ENCODE data around the gene OSTM1. TPM values are rescaled to one million over a fixed set of nuclear protein-coding genes. Genes with fewer than 3 reads are reported as not detected.

Gene OSTM1, protein sequence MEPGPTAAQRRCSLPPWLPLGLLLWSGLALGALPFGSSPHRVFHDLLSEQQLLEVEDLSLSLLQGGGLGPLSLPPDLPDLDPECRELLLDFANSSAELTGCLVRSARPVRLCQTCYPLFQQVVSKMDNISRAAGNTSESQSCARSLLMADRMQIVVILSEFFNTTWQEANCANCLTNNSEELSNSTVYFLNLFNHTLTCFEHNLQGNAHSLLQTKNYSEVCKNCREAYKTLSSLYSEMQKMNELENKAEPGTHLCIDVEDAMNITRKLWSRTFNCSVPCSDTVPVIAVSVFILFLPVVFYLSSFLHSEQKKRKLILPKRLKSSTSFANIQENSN
- polyA plus RNA-seq (2012; rRNA removed) = 10.1 and 12.9 TPM in 2 replicates
- 12.3 and 12.4 TPM in 2 replicates for polyA plus RNA-seq (2012; cell fraction: cytosol; rRNA removed)
- 14.9 and 22.1 TPM in 2 replicates for polyA plus RNA-seq (2012; cell fraction: nucleus; rRNA removed)

DNA sequence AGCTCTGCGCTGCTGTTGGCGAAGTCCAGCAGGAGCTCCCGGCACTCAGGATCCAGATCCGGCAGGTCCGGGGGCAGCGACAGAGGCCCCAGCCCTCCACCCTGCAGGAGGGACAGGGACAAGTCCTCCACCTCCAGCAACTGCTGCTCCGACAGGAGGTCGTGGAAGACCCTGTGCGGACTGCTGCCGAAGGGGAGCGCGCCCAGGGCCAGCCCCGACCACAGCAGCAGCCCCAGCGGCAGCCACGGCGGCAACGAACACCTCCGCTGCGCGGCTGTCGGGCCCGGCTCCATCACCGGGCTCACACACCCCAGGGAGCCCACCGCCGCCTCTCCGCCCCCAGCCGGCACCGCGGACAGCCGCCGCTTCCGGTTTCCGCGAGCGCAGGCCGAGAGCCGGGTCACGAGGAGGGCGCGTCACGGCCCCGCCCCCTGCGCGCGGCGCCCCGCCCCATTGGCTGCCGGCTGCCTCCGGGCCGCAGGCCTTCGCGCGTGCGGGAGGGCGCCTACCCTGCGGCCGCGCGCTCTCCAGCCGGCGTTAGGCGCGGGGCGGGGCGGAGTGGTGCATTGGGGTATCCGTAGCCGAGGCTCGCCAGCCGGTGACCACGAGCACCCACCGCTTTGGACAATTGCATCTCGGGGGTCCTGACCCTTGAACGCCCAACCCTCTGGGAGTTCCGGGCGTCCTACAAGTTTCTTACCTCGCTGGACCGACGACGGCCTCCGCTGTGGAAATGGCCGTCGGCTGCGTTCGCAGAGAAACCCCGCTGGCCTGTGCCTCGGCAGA lies at the start of gene OSTM1:
Gene OSTM1 (minus strand): TSS at position 383 of the 786 bp plus-strand sequence. CDS start 90 bp downstream, at position 293.
- Histone ChIP-seq H3K9ac (peak within 1 kb of the TSS; percentile 76), H3K4me1 (ENCODE audit: control insufficient read depth in 1 of 2, insufficient read depth in 2 of 2, low read depth in 1 of 2, low read length in 1 of 2) (peaks cover 4 to 11% of the 10 kb centered on the region in 2 experiments; a peak in 3 of 4 replicates), H3K27me3 (ENCODE audit: insufficient read depth) (no peaks in the 10 kb centered on the region), H3K9me2 (no peaks in the 10 kb centered on the region), H3K36me3 (replicated peaks in 1 of 2; ENCODE audit: control insufficient read depth in 1 of 2, insufficient read depth in 2 of 2, low read length in 1 of 2) (no peaks in the 10 kb centered on the region), H3K27ac (ENCODE audit: low read depth in 2 of 2, low read length in 1 of 2) (peak within 1 kb of the TSS; percentile 61 to 87; a peak in 3 of 4 replicates), H3K4me3 (ENCODE audit: low read depth in 2 of 2, low read length in 1 of 2) (peak within 1 kb of the TSS; percentile 90 to 94), H3K79me2 (ENCODE audit: insufficient read depth) (peaks cover 12% of the 10 kb centered on the region; the same call in 1 of the 2 replicates), H3F3A (replicated peaks; ENCODE audit: insufficient read depth) (no peaks in the 10 kb centered on the region), H4K20me1 (ENCODE audit: insufficient read depth) (no peaks in the 10 kb centered on the region), H2AFZ (ENCODE audit: low read depth) (peak within 1 kb of the TSS; percentile 92), H3K4me2 (peak within 1 kb of the TSS; percentile 93), H3K9me3 (no peaks in the 10 kb centered on the region)
- CTCF ChIA-PET = no interaction called here
- POLR2A ChIA-PET = no interaction called here
- DNase-seq = peak; percentile 99
- TF ChIP-seq RAD21 (IDR thresholded peaks at IDR 0.05; ENCODE audit: low read length) (no peak), NRF1 (IDR thresholded peaks at IDR 0.05; ENCODE audit: low read depth, low read length) (peak; percentile 49), MXI1 (IDR thresholded peaks at IDR 0.05; ENCODE audit: low read depth, low read length) (no peak; the same call in 1 of the 2 replicates), FOXM1 (IDR thresholded peaks at IDR 0.05; ENCODE audit: low read depth) (no peak), POLR2AphosphoS5 (IDR thresholded peaks at IDR 0.05; ENCODE audit: low read depth, low read length) (peak; percentile 72; the same call in 1 of the 2 replicates), RCOR1 (IDR thresholded peaks at IDR 0.05; ENCODE audit: low read length) (no peak), NFIC (IDR thresholded peaks at IDR 0.05; ENCODE audit: borderline replicate concordance) (no peak), ELF1 (IDR thresholded peaks at IDR 0.05) (peak; percentile 86), RFX5 (IDR thresholded peaks at IDR 0.05; ENCODE audit: low read length) (no peak), JUND (IDR thresholded peaks at IDR 0.05) (no peak), TAF1 (IDR thresholded peaks at IDR 0.05; ENCODE audit: borderline replicate concordance, low read depth, low read length) (peak; percentile 41; the same call in 1 of the 2 replicates), YY1 (IDR thresholded peaks at IDR 0.05; ENCODE audit: low read depth) (peak; percentile 68; the same call in 1 of the 2 replicates), SMC3 (IDR thresholded peaks at IDR 0.05; ENCODE audit: low read depth, low read length) (0 out of 2 replicates have a peak, but pooled peaks have one; percentile 2), EZH2phosphoT487 (IDR thresholded peaks at IDR 0.05; ENCODE audit: borderline replicate concordance, low read depth) (no peak), TCF12 (IDR thresholded peaks at IDR 0.05) (no peak), FOXJ3 (CRISPR knock-in tag; IDR thresholded peaks at IDR 0.05) (no peak), GABPA (IDR thresholded peaks at IDR 0.05; ENCODE audit: low read depth) (peak; percentile 51; the same call in 1 of the 2 replicates), TEAD4 (IDR thresholded peaks at IDR 0.05; ENCODE audit: borderline replicate concordance, insufficient read depth) (no peak)
- TF ChIP-seq, protein P1, sequence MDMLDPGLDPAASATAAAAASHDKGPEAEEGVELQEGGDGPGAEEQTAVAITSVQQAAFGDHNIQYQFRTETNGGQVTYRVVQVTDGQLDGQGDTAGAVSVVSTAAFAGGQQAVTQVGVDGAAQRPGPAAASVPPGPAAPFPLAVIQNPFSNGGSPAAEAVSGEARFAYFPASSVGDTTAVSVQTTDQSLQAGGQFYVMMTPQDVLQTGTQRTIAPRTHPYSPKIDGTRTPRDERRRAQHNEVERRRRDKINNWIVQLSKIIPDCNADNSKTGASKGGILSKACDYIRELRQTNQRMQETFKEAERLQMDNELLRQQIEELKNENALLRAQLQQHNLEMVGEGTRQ (IDR thresholded peaks at IDR 0.05; ENCODE audit: borderline replicate concordance, low read depth, low read length) = peak; percentile 62
- TF ChIP-seq, protein P2, sequence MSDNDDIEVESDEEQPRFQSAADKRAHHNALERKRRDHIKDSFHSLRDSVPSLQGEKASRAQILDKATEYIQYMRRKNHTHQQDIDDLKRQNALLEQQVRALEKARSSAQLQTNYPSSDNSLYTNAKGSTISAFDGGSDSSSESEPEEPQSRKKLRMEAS (IDR thresholded peaks at IDR 0.05; ENCODE audit: low read depth) = peak; percentile 76
- TF ChIP-seq, protein P3, sequence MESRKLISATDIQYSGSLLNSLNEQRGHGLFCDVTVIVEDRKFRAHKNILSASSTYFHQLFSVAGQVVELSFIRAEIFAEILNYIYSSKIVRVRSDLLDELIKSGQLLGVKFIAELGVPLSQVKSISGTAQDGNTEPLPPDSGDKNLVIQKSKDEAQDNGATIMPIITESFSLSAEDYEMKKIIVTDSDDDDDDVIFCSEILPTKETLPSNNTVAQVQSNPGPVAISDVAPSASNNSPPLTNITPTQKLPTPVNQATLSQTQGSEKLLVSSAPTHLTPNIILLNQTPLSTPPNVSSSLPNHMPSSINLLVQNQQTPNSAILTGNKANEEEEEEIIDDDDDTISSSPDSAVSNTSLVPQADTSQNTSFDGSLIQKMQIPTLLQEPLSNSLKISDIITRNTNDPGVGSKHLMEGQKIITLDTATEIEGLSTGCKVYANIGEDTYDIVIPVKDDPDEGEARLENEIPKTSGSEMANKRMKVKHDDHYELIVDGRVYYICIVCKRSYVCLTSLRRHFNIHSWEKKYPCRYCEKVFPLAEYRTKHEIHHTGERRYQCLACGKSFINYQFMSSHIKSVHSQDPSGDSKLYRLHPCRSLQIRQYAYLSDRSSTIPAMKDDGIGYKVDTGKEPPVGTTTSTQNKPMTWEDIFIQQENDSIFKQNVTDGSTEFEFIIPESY (IDR thresholded peaks at IDR 0.05; ENCODE audit: borderline replicate concordance, low read depth) = no peak
- TF ChIP-seq, protein P4, sequence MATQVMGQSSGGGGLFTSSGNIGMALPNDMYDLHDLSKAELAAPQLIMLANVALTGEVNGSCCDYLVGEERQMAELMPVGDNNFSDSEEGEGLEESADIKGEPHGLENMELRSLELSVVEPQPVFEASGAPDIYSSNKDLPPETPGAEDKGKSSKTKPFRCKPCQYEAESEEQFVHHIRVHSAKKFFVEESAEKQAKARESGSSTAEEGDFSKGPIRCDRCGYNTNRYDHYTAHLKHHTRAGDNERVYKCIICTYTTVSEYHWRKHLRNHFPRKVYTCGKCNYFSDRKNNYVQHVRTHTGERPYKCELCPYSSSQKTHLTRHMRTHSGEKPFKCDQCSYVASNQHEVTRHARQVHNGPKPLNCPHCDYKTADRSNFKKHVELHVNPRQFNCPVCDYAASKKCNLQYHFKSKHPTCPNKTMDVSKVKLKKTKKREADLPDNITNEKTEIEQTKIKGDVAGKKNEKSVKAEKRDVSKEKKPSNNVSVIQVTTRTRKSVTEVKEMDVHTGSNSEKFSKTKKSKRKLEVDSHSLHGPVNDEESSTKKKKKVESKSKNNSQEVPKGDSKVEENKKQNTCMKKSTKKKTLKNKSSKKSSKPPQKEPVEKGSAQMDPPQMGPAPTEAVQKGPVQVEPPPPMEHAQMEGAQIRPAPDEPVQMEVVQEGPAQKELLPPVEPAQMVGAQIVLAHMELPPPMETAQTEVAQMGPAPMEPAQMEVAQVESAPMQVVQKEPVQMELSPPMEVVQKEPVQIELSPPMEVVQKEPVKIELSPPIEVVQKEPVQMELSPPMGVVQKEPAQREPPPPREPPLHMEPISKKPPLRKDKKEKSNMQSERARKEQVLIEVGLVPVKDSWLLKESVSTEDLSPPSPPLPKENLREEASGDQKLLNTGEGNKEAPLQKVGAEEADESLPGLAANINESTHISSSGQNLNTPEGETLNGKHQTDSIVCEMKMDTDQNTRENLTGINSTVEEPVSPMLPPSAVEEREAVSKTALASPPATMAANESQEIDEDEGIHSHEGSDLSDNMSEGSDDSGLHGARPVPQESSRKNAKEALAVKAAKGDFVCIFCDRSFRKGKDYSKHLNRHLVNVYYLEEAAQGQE (IDR thresholded peaks at IDR 0.05; ENCODE audit: low read depth, low read length) = peak; percentile 90
- TF ChIP-seq, protein P5, sequence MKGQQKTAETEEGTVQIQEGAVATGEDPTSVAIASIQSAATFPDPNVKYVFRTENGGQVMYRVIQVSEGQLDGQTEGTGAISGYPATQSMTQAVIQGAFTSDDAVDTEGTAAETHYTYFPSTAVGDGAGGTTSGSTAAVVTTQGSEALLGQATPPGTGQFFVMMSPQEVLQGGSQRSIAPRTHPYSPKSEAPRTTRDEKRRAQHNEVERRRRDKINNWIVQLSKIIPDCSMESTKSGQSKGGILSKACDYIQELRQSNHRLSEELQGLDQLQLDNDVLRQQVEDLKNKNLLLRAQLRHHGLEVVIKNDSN (IDR thresholded peaks at IDR 0.05; ENCODE audit: borderline replicate concordance, low read depth) = peak; percentile 88
- WGBS (ENCODE audit: low lambda C conversion rate) = 1% methylated on average over 19 of the region's 86 CpGs

All from SK-N-SH (cell line).